ENCODE data around the gene VAV2. TPM values are rescaled to one million over a fixed set of nuclear protein-coding genes. Genes with fewer than 3 reads are reported as not detected.

VAV2 gene
- total and polyA plus RNA-seq, 2 of the 4 experiments (the other 2 are of a cell fraction), result 10.8 to 13.4 TPM

DNA sequence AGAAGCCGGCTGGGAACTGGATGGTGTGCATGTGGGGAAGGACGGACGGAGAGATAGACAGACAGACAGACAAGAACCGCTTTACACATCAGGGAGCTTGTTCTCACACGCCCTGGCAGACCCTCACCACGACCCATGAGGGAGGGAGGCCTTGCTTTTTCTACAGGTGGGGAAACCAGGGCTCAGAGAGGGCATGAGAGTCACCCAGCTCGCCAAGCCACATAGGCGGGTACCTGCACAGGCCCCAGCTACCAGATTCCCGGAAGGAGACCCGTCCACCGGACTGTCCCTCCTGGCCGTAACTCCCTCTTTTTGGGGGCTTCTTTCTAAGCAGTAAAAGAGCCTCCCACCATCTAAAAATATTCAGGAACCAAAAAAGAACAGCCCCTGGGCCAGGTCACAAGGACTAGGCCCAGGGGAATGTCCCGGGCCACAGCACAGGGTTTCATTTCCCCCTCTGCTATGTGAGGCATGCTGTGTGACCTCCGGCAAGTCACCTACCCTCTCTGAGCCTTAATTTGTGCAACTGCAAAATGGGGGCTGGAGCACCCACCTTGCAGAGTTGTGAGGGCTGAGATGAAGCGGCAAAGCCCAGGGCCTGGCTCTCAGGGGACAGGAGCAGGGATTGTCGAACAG is 169.6 kb downstream of the VAV2 start:
- no peak overlapping the region for H2BK5ac ChIP-seq (ENCODE audit: low read depth, low read length, poor library complexity, severe bottlenecking)
- H3K9me3 ChIP-seq (ENCODE audit: control insufficient read depth, insufficient read depth, low read length), result no peaks in the 10 kb centered on the region
- no peak overlapping the region for H2BK120ac ChIP-seq (ENCODE audit: low read depth, low read length)
- ATAC-seq (ENCODE audit: low read depth) (no peak), DNase-seq (no peak)
- no TSS peak for BruUV-seq (replicated peaks)
- H2AK9ac ChIP-seq (replicated peaks; ENCODE audit: low read depth, low read length, poor library complexity), result peak overlapping the region; percentile 42
- peaks cover 0 to 55% of the 10 kb centered on the region in 2 experiments; a peak in 3 of 4 replicates for H3K79me1 ChIP-seq (ENCODE audit: low read depth in 1 of 2, low read length in 2 of 2)
- no peak overlapping the region for H3K4me3 ChIP-seq (ENCODE audit: insufficient read depth, low read depth, low read length)
- H4K91ac ChIP-seq (ENCODE audit: insufficient read depth, low read depth, low read length), result no peak overlapping the region
- H4K5ac ChIP-seq (ENCODE audit: low read depth, low read length), result no peak overlapping the region
- no peak overlapping the region for H2BK20ac ChIP-seq (ENCODE audit: low read depth, low read length)
- H3K9me1 ChIP-seq (ENCODE audit: insufficient read depth, low read length), result 0 out of 2 replicates have a peak, but pooled peaks cover 7% of the 10 kb centered on the region
- H3K4me2 ChIP-seq (ENCODE audit: low read depth, low read length), result no peak overlapping the region
- ChIA-PET POLR2A (ENCODE audit: unreplicated experiment) (no interaction called here), CTCF (no interaction called here)
- H2BK15ac ChIP-seq (ENCODE audit: low read depth, low read length), result no peak overlapping the region
- no peak overlapping the region for H3K9ac ChIP-seq (ENCODE audit: low read depth, low read length)
- H3K14ac ChIP-seq (replicated peaks; ENCODE audit: low read depth, low read length), result no peak overlapping the region
- no peaks in the 10 kb centered on the region; the same call in 1 of the 2 replicates for H3K36me3 ChIP-seq (ENCODE audit: control insufficient read depth, insufficient read depth, low read length)
- H2AK5ac ChIP-seq (ENCODE audit: low read depth, low read length), result no peak overlapping the region
- H3K27me3 ChIP-seq (ENCODE audit: control insufficient read depth, insufficient read depth, low read length), result no peaks in the 10 kb centered on the region
- no peak overlapping the region for H3K56ac ChIP-seq (ENCODE audit: extremely low read depth, insufficient read depth, low read length)
- peaks cover 14% of the 10 kb centered on the region for H3K4me1 ChIP-seq (ENCODE audit: control insufficient read depth, insufficient read depth, low read length)
- no peak overlapping the region for H3K27ac ChIP-seq (ENCODE audit: insufficient read depth, low read length)
- intact Hi-C loops (cut with micrococcal nuclease) (no loop called here), in situ Hi-C loops (cut with MboI; ENCODE audit: low sequenced_read_pairs) (loop anchor here (25.0 kb wide), 1 partner anchor 590 kb away; no protein-coding TSS in a partner anchor), dilution Hi-C loops (cut with HindIII; ENCODE audit: low sequenced_read_pairs, unreplicated experiment) (no loop called here)
- H3K23ac ChIP-seq (ENCODE audit: low read depth, low read length), result no peak overlapping the region; the same call in 1 of the 2 replicates
- no peak overlapping the region for H3K4ac ChIP-seq (ENCODE audit: low read depth, low read length)
- H2AFZ ChIP-seq (replicated peaks; ENCODE audit: low read length, poor library complexity), result no peak overlapping the region
- 96% methylated on average over 5 of the region's 16 CpGs; no CpG with 5 or more reads in 1 of the 2 experiments for WGBS, 2 experiments (ENCODE audit: extremely low coverage in 2 of 2, insufficient read length in 1 of 2)
- H4K8ac ChIP-seq (ENCODE audit: low read depth in 2 of 2, low read length in 2 of 2), result no peak overlapping the region
- peaks cover 8% of the 10 kb centered on the region for H4K20me1 ChIP-seq (ENCODE audit: insufficient read depth, low read length)
- TF ChIP-seq MAFK (IDR thresholded peaks at IDR 0.05; ENCODE audit: low read depth, low read length) (no peak), FOS (IDR thresholded peaks at IDR 0.05; ENCODE audit: low read depth, low read length) (no peak), MXI1 (IDR thresholded peaks at IDR 0.05; ENCODE audit: borderline replicate concordance, low read depth, low read length) (no peak), NFE2L2 (IDR thresholded peaks at IDR 0.05; ENCODE audit: low read depth, low read length) (no peak), CHD1 (IDR thresholded peaks at IDR 0.05; ENCODE audit: low read depth, low read length) (no peak), BHLHE40 (IDR thresholded peaks at IDR 0.05; ENCODE audit: low read depth, low read length) (no peak), CEBPB (IDR thresholded peaks at IDR 0.05; ENCODE audit: low read depth, low read length) (no peak), POLR2A (IDR thresholded peaks at IDR 0.05; ENCODE audit: low read depth, low read length) (no peak)
- TF ChIP-seq, protein P1, sequence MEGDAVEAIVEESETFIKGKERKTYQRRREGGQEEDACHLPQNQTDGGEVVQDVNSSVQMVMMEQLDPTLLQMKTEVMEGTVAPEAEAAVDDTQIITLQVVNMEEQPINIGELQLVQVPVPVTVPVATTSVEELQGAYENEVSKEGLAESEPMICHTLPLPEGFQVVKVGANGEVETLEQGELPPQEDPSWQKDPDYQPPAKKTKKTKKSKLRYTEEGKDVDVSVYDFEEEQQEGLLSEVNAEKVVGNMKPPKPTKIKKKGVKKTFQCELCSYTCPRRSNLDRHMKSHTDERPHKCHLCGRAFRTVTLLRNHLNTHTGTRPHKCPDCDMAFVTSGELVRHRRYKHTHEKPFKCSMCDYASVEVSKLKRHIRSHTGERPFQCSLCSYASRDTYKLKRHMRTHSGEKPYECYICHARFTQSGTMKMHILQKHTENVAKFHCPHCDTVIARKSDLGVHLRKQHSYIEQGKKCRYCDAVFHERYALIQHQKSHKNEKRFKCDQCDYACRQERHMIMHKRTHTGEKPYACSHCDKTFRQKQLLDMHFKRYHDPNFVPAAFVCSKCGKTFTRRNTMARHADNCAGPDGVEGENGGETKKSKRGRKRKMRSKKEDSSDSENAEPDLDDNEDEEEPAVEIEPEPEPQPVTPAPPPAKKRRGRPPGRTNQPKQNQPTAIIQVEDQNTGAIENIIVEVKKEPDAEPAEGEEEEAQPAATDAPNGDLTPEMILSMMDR (conservative IDR thresholded peaks at IDR 0.05; ENCODE audit: low read depth, low read length), result no peak
- TF ChIP-seq, protein P2, sequence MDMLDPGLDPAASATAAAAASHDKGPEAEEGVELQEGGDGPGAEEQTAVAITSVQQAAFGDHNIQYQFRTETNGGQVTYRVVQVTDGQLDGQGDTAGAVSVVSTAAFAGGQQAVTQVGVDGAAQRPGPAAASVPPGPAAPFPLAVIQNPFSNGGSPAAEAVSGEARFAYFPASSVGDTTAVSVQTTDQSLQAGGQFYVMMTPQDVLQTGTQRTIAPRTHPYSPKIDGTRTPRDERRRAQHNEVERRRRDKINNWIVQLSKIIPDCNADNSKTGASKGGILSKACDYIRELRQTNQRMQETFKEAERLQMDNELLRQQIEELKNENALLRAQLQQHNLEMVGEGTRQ (IDR thresholded peaks at IDR 0.05; ENCODE audit: low read depth, low read length), result no peak
- TF ChIP-seq, protein P3, sequence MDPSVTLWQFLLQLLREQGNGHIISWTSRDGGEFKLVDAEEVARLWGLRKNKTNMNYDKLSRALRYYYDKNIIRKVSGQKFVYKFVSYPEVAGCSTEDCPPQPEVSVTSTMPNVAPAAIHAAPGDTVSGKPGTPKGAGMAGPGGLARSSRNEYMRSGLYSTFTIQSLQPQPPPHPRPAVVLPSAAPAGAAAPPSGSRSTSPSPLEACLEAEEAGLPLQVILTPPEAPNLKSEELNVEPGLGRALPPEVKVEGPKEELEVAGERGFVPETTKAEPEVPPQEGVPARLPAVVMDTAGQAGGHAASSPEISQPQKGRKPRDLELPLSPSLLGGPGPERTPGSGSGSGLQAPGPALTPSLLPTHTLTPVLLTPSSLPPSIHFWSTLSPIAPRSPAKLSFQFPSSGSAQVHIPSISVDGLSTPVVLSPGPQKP (IDR thresholded peaks at IDR 0.05; ENCODE audit: borderline replicate concordance, low read depth, low read length), result no peak
- no peak overlapping the region for H3K18ac ChIP-seq (ENCODE audit: low read depth, low read length)
